Measurements from ENCODE around the gene S100A3.
A peak's percentile ranks its signal among the peaks of the same experiment; 100 is the strongest.
"Not testable (repeated sequence)": the region's sequence is repeated elsewhere in the genome, so short reads cannot be mapped to it uniquely, and the experiment has no call there.

Gene S100A3

GRCh38 chr1:153535242-153536011 lies 13.6 kb downstream of the S100A3 start, which contains the start of gene S100A6:
TSS of gene S100A6 (minus strand) at chr1:153535991. CDS start at chr1:153535339, 652 bp downstream.
- FAIRE-seq (no peak), DNase-seq (ENCODE audit: low spot score) (peak; percentile 34)

- DNase-seq (ENCODE audit: low spot score) = no peak
- FAIRE-seq = no peak
Observed at GRCh38 chr1:153534925-153535241, 14.2 kb downstream of the S100A3 start.

GRCh38 chr1:153534226-153534924 lies 14.7 kb downstream of the S100A3 start:
- FAIRE-seq (no peak), DNase-seq (ENCODE audit: low spot score) (peak; percentile 55)

GRCh38 chr1:153533689-153534201 lies 15.3 kb downstream of the S100A3 start:
- DNase-seq (ENCODE audit: low spot score) (peak; percentile 96), FAIRE-seq (peak; percentile 88)

- DNase-seq (ENCODE audit: low spot score) (peak; percentile 30), FAIRE-seq (no peak)
Observed at GRCh38 chr1:153532769-153533599, 16.1 kb downstream of the S100A3 start.

- no peak for DNase-seq (ENCODE audit: low spot score)
- FAIRE-seq = no peak
Observed at GRCh38 chr1:153532181-153532580, 16.9 kb downstream of the S100A3 start.

- FAIRE-seq (no peak), DNase-seq (ENCODE audit: low spot score) (no peak)
Observed at GRCh38 chr1:153531638-153532037, 17.4 kb downstream of the S100A3 start.

GRCh38 chr1:153527683-153528040 lies 21.4 kb downstream of the S100A3 start:
- DNase-seq (ENCODE audit: low spot score) (no peak), FAIRE-seq (no peak)

GRCh38 chr1:153527023-153527682 lies 21.9 kb downstream of the S100A3 start:
- FAIRE-seq (no peak), DNase-seq (ENCODE audit: low spot score) (no peak)

GRCh38 chr1:153526132-153526543 lies 22.9 kb downstream of the S100A3 start:
- DNase-seq (ENCODE audit: low spot score) (no peak), FAIRE-seq (no peak)

GRCh38 chr1:153525088-153525728 lies 23.9 kb downstream of the S100A3 start:
- DNase-seq (ENCODE audit: low spot score) = no peak
- no peak for FAIRE-seq

- not testable (repeated sequence) for FAIRE-seq; DNase-seq (ENCODE audit: low spot score)
Observed at GRCh38 chr1:153522353-153523048, 26.6 kb downstream of the S100A3 start.

GRCh38 chr1:153521808-153522207 lies 27.2 kb downstream of the S100A3 start:
- DNase-seq (ENCODE audit: low spot score); FAIRE-seq: not testable (repeated sequence)

GRCh38 chr1:153520818-153521476 lies 28.1 kb downstream of the S100A3 start:
- DNase-seq (ENCODE audit: low spot score) (no peak), FAIRE-seq (no peak)

GRCh38 chr1:153520137-153520691 lies 28.8 kb downstream of the S100A3 start:
- not testable (repeated sequence) for FAIRE-seq; DNase-seq (ENCODE audit: low spot score)

- no peak for DNase-seq (ENCODE audit: low spot score)
- FAIRE-seq = no peak
Observed at GRCh38 chr1:153519242-153519641, 29.8 kb downstream of the S100A3 start.

GRCh38 chr1:153515504-153516394 lies 33.3 kb downstream of the S100A3 start:
- no peak for DNase-seq (ENCODE audit: low spot score)

GRCh38 chr1:153513666-153514065 lies 35.4 kb downstream of the S100A3 start:
- no peak for DNase-seq (ENCODE audit: low spot score)
- no peak for FAIRE-seq

More at GRCh38 chr1:153515504-153516394, 33.3 kb downstream of the S100A3 start:
- no peak for FAIRE-seq

Measured in RCC 7860 (cell line).